Stimulated activated CD8-positive, alpha-beta memory T cell treated with anti-CD3 and anti-CD28 coated beads, Interleukin-4, amount 100 ng/mL, for 1 hour (primary cell): ENCODE results near the gene GAK.

Source experiments
- DNase-seq, 2 donors: peaks; one replicate each; pipeline ENCODE4 v3.0.0-alpha.2; 2020; ENCODE audit warnings: low read depth in 2 of 2, low spot score in 1 of 2

The GAK gene

GRCh38 chr4:909131-909571 lies 23.0 kb downstream of the GAK start:
- no peak for DNase-seq

DNA sequence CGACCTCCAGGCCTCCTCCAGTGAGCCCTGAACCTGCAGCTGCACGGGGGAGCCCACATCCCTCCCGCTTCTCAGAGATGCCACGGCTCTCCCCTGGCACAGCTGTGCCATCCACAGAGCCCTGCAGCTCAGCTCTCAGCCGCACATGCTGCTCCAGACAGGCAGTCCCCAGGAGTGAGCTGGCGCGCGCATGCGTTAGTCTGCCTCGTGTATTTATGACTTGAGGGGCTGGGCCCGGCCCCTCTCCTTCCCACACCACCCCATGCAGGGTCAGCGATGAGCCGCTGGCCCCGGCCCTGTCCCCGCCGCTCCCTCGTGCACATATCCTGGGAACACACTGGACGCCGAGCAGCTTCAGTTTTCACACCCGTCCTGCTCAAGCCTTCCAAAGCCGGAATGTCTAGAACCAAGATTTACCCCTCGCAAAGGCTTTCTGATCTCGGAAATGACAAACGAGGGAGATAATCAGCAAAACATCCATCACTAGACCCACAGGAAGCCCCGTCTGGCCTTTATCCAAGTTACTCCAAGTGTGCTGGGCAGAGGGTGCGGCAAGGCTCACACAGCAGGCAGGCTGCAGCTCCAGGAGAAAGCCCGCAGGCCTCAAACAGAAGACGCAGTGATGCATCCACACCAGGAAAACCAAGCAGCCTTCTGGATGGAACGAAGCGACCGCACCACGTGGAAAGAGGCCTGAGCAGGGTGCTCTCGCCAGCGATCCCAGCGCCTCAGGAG lies 24.3 kb downstream of the GAK start:
- no peak for DNase-seq

DNA sequence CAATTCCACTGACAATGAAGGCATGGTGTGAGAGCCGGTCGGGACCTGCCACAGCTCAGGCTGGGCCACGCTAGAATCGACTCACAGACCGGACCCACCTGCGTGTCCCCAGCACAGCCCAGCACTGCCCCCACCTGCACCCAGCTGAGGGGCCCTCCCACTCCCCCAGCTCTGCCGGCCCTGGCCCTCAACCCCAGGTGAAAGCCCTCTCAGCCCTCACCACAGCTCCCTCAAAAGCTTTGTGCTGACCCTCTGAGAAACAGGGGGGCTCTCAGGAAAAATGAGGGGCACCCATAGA lies 25.1 kb downstream of the GAK start:
- DNase-seq = no peak

GRCh38 chr4:906339-907102 lies 25.6 kb downstream of the GAK start:
- no peak for DNase-seq

DNA sequence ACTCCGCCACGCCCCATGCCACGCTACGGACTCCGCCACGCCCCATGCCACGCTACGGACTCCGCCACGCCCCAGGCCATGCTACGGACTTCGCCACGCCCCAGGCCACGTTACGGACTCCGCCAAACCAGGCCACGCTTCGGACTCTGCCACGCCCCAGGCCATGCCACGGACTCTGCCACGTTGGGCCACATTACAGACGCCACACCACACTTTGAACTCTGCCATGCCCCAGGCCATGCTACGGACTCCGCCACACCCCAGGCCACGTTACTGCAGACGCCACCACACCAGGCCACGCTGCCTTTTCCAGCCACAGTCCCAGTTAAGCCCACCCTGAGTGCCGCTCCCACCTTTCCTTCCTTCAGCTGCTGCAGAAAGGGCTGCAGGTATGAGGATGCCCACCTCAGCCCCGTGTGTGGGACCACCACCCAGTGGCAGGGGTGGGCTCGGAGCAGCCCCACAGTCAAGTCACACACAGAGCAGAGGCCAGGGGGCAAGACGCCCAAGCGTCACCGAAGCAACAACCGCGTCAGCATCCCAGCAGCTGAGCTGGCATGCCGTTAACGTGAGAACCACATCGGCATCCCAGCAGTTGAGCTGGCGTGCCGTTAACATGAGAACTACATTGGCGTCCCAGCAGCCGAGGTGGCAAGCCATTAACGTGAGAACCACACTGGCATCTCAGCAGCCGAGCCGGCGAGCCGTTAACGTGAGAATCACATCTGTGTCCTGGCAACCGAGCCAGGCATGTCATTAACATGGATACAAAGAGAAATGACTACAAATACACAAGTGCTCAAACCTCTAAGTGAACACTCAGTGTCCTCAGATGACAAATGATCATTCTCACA lies 26.4 kb downstream of the GAK start:
- DNase-seq = no peak

GRCh38 chr4:903066-904046 lies 28.8 kb downstream of the GAK start:
- DNase-seq = no peak

- DNase-seq = no peak
Observed at GRCh38 chr4:901192-901910, 30.8 kb downstream of the GAK start.

DNA sequence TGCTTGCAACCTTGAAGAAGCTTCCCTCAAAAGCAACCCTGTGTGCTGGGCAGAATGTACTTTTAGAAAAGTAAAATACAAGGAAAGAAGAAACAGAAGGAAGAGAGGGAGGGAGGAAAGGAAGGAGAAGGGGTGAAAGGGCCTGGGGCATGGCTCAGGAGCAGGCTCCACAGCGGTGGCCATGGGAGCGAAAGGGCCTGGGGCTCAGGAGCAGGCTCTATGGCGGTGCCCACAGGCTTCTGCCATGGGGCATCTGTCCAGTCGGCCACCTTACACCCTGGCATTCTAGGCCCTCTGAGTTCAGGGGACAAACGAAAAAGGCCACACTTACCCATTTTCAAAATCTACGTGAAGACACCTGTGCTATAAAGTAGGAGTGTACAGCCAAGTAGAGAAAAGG lies 31.4 kb downstream of the GAK start:
- DNase-seq = no peak

DNA sequence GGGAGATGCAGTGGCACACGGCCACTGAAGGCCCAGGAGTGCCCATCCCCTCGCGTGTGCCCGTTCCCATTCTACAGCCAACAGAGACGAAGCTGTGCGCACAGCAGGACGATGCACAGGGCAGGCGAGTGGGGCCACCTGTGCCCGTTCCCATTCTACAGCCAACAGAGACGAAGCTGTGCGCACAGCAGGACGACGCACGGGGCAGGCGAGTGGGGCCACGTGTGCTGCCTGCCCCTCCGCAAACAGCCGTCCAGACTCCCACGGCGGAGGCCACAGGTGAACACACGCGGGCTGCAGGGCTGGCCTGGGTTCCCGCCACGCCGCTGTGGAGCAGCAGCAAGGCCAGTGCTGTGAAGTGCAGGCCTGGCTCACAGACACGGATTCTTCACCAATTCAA lies 32.0 kb downstream of the GAK start:
- DNase-seq = no peak

- DNase-seq = no peak
Observed at GRCh38 chr4:899556-899906, 32.6 kb downstream of the GAK start.

- DNase-seq = no peak
Observed at GRCh38 chr4:898869-899555, 33.1 kb downstream of the GAK start.

DNA sequence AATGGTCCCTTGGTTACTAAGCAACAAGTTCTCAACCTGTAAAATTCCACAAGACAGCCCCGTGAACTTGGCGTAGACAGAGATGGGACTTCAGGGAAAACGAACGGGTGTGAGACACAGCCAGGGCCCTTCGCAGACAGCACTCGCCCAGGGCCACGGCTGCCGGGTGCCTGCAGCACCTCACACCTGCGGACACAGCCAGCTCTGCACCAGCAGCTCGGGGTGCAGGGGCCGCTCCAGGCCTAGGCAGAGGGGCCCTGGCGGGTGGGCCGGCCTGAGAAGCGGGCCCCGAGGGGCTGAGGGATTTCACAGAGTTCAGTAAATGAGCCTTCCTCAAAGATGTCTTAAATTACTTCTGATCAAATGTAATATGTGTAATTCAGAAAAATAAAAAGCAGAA lies 34.0 kb downstream of the GAK start:
- DNase-seq = no peak

- no peak for DNase-seq
Observed at GRCh38 chr4:896630-897029, 35.5 kb downstream of the GAK start.

DNA sequence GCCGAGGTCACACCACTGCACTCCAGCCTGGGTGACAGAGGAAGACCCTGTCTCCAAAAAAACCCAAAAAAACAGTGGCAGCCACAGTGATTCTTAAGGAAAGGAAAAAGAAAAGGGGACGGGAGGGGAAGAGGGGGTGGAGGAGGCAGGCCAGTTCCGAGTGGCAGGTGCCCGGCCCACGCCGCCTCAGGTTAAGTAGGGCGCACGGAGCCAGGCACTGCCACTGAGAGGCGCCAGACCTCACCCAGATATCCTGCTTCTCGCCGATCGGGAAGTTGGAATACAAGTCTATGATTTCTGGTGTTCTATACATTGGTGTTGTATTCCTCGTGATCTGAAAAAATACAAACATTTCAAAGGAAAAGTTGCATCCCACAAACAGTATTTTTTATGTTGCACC lies 35.9 kb downstream of the GAK start:
- DNase-seq = no peak

- no peak for DNase-seq
Observed at GRCh38 chr4:895596-895995, 36.5 kb downstream of the GAK start.

DNA sequence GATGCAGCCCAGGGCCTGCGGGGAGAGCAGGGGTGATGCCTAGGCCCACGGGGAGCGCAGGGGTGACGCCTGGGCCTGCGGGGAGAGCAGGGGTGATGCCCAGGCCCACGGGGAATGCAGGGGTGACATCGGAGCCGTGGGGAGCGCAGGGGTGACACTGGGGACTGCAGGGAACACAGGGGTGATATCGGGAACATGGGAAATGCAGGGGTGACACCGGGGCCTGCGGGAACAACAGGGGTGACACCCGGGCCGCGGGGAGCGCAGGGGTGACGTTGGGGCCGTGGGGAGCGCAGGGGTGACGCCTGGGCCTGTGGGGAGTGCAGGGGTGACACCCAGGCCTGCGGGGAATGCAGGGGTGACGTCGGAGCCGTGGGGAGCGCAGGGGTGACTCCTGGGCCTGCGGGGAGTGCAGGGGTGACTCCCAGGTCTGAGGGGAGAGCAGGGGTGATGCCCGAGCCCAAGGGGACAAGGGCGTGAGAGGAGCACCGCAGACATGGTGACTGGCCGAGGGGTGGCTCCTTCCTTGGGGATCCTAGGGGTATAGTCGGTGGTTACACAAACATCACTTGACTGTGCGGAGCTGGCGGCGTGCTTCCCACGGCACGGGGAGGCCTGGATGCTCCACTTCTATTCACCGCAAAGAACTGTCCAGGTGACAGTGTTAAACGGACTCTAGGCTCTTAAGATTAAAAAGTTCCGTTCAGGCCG lies 38.0 kb downstream of the GAK start:
- no peak for DNase-seq

DNA sequence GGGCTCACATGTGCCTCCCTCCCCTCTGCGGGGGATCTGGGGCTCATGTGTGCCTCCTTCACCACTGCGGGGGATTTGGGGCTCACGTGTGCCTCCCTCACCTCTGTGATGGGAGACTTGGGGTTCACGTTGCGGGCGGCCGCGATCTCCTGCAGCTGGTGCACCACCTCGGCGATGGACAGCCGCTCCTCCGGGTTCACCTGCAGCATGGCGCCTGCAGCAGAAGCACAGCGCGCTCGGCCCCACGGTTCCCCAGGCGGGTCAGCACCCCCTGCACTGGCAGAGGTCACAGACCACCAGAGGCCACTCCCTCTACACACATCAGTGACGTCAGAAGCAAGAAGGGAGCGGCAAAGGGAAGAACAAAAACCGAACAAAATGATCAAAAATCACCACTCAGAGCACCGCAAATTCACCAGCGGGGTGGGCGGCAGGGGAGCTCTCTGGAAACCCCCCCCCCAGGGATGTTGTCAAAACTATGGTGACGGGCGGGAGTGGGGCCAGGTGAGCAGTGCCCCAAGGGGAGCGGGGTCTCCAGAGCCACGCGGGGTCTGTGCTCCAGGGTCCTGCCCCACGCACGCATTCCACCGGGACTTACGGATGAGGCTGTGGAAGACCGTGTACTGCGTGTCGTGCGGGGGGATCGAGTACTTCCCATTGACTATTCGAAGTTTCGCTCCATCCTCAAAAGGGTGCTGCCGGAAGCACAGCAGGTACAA lies 38.7 kb downstream of the GAK start:
- DNase-seq = no peak

DNA sequence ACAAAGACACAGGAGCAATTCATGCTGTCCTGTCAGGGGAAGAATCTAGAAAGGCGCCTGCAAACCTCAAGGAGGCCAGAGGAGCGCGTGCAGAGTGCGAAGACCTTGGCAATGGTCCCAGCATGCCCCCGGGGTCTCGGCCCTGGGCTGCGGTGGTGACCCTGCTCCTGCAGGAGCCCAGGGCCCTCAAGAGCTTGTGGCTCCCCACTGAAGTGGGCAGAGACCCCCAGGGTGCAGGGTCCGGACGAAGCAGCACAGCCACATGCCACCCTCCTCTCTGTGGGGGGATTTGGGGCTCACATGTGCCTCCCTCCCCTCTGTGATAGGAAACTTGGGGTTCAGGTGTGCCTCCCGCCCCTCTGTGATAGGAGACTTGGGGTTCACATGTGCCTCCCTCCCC lies 39.3 kb downstream of the GAK start:
- DNase-seq = no peak
